Mesothelial cell of epicardium (in vitro differentiated cells): ENCODE results near the gene SLC12A7. TPM values are rescaled to one million over a fixed set of nuclear protein-coding genes. Genes with fewer than 3 reads are reported as not detected.

Source experiments
- DNase-seq, 2 experiments: peaks; one replicate each; pipeline ENCODE4 v3.0.0; 2021; ENCODE audit warnings: low spot score in 2 of 2; ENCODE audit not compliant: unreplicated experiment in 2 of 2
- H3K27ac Mint-ChIP-seq: 2 replicates; pipeline ENCODE4 v1.8.0; 2021; ENCODE audit warnings: mixed read lengths
- H3K27me3 Mint-ChIP-seq: 2 replicates; pipeline ENCODE4 v1.8.0; 2021; ENCODE audit warnings: low read depth, mixed read lengths
- H3K36me3 Mint-ChIP-seq: 2 replicates; pipeline ENCODE4 v1.8.0; 2021; ENCODE audit warnings: mixed read lengths
- H3K4me1 Mint-ChIP-seq: 2 replicates; pipeline ENCODE4 v1.8.0; 2021; ENCODE audit warnings: mixed read lengths
- H3K4me3 Mint-ChIP-seq: 2 replicates; pipeline ENCODE4 v1.8.0; 2021; ENCODE audit warnings: mild to moderate bottlenecking, moderate library complexity, mixed read lengths
- H3K9me3 Mint-ChIP-seq: 2 replicates; pipeline ENCODE4 v1.8.0; 2021; ENCODE audit warnings: mixed read lengths
- CTCF ChIP-seq: fragments of 200-600 bp; sonication (generic); IDR thresholded peaks from one replicate; pipeline ENCODE4 v1.5.0; 2021; ENCODE audit warnings: antibody characterized with exemption; ENCODE audit not compliant: unreplicated experiment
- total RNA-seq: library from RNA; stranded (reverse); gene quantifications from 3 replicates; pipeline ENCODE4 v1.2.1, GENCODE V29; 2021

Gene SLC12A7
- total RNA-seq, 1 donor from 2014 or later = 34.9 TPM

- no peak overlapping the region for H3K4me3 Mint-ChIP-seq
- TF ChIP-seq CTCF = no peak
- peaks cover 11% of the 10 kb centered on the region for H3K27me3 Mint-ChIP-seq
- H3K9me3 Mint-ChIP-seq = no peaks in the 10 kb centered on the region
- no peak for DNase-seq
- H3K36me3 Mint-ChIP-seq = peaks cover 4% of the 10 kb centered on the region
- H3K27ac Mint-ChIP-seq = no peak overlapping the region
- peaks cover 4% of the 10 kb centered on the region for H3K4me1 Mint-ChIP-seq
These were observed 80.4 kb downstream of the SLC12A7 start for GRCh38 chr5:1031306-1031959.

GRCh38 chr5:1030801-1031271, 81.0 kb downstream of the SLC12A7 start:
- H3K27ac Mint-ChIP-seq = no peak overlapping the region
- no peak overlapping the region for H3K4me3 Mint-ChIP-seq
- no peaks in the 10 kb centered on the region for H3K9me3 Mint-ChIP-seq
- peaks cover 4% of the 10 kb centered on the region for H3K36me3 Mint-ChIP-seq
- H3K4me1 Mint-ChIP-seq = peaks cover 4% of the 10 kb centered on the region
- TF ChIP-seq CTCF = no peak
- peaks cover 11% of the 10 kb centered on the region for H3K27me3 Mint-ChIP-seq
- DNase-seq = peak in 1 of 2 experiments; percentile 13

DNA sequence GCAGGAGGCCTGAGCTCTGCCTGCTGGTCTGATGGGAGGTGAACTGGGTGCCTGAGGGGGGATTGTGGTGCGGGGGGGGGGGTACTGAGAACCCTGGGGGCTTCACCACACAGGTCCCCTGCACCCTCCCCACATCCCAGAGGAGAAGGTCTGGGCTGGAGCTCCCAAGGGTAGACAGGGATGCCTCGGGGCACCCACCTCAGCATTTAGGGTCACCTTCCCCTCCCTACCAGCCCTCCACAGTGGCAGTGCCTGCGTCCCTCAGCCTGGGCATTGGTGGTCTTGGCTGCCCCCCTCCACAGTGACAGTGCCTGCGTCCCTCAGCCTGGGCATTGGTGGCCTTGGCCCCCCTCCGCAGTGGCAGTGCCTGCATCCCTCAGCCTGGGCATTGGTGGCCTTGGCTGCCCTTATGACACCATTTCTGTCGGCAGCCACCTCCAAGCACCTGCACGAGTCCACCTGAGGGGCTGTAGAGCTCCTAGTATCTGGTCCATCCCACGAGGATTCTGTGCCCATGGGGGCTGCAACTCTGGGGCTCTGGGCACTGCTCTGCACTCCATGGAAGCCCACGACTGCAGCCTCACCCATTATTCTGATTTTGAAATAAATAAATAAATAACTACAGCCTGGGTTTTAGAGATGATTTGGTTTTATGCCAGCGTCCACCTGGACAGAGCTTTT, 81.8 kb downstream of the SLC12A7 start:
- Mint-ChIP-seq H3K27me3 (peaks cover 11% of the 10 kb centered on the region), H3K4me1 (peaks cover 4% of the 10 kb centered on the region), H3K27ac (no peak overlapping the region), H3K9me3 (no peaks in the 10 kb centered on the region), H3K4me3 (no peak overlapping the region), H3K36me3 (peaks cover 4% of the 10 kb centered on the region)
- TF ChIP-seq CTCF = no peak
- DNase-seq = no peak

DNA sequence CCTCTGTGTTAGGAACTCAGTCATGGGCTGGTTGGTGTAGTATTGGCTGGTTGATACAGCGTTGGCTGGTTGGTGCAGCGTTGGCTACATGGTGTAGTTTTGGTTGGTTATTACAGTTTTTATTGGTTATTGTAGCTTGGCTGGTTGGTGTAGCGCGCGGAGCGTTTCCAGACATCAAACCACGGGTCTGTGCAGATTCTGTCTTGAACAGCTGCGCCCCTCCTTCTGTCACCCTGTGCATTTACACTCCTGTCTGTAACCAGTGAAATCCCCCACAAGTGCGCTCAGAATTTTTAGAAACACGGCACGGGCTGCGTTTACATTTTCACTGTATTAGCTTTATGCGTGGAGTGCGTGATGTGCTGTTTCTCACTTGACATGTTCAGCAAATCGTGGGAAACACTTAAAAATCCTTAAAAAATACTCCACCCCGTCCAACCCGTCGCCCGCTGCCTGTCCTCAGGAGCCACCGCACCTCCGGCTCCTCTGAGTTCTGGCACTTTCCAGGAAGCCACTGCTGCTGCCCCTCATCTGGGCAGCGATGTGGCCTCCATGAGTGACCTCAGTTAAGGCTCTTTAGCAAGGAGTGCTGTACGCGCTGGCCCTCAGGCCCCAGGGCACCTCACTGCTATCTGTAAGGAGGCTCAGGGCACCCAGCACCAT, 82.5 kb downstream of the SLC12A7 start:
- Mint-ChIP-seq H3K4me3 (no peak overlapping the region), H3K9me3 (no peaks in the 10 kb centered on the region), H3K36me3 (no peaks in the 10 kb centered on the region), H3K27me3 (peaks cover 11% of the 10 kb centered on the region), H3K27ac (peak overlapping the region; percentile 64), H3K4me1 (peaks cover 4% of the 10 kb centered on the region)
- TF ChIP-seq CTCF = no peak
- peak in 1 of 2 experiments; percentile 12 for DNase-seq

DNA sequence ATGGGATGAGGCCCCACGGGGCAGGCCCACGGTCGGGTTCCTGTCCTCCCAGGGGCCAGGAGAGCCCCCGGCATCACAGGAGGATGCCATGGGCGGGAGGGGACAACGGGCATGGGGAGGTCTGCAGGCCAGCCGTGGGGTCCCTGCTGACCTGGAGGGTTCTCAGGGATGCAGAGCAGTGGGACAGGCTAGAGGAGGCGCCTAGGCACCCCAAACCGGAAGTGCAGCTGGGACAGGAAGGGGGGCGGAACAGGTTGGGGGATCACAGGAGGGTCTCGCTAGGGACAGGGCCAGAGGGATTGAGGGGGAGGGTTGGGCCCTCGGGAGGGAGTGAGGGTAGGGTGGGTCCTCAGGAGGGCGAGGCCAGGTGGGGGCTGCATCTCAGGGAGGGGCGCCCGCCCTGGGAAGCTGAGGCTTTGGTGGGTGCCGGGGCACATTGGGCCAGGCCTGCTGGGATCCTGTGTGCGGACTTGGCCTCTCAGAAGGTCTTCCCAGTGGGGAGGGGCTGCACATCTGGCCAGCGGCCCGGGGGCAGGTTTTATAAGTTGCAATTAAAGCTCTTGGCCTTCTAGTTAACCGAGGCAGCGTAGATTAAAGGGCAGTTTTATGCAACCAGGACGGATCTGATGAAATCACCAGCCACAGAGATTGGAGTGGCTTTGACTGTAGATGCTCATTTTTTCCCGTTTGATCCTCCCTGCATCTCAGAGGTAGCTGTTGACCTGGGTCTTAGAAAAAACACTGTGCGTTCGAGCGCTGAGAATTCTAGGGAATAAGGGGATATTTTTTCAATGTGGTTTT, 83.2 kb downstream of the SLC12A7 start:
- Mint-ChIP-seq H3K27me3 (peaks cover 11% of the 10 kb centered on the region), H3K4me3 (no peak overlapping the region), H3K9me3 (no peaks in the 10 kb centered on the region), H3K36me3 (no peaks in the 10 kb centered on the region), H3K27ac (peak overlapping the region; percentile 64), H3K4me1 (peaks cover 4% of the 10 kb centered on the region)
- TF ChIP-seq CTCF = no peak
- DNase-seq = peak in 1 of 2 experiments; percentile 12
